Activated CD4-positive, alpha-beta T cell treated with anti-CD3 and anti-CD28 coated beads, Interleukin-2, amount 10 ng/mL, durations not matched to agents 24 days and 14 days (primary cell): Measurements from ENCODE around the gene DIP2B. TPM values are rescaled to one million over a fixed set of nuclear protein-coding genes. Genes with fewer than 3 reads are reported as not detected.
"Not testable (repeated sequence)": the region's sequence is repeated elsewhere in the genome, so short reads cannot be mapped to it uniquely, and the experiment has no call there.

Experiments used
- DNase-seq: peaks from one replicate; pipeline ENCODE4 v3.0.0; 2022
- H3K27ac Mint-ChIP-seq: one replicate; pipeline ENCODE4 v1.8.0; 2022; ENCODE audit warnings: mild to moderate bottlenecking, mixed read lengths
- H3K27me3 Mint-ChIP-seq: one replicate; pipeline ENCODE4 v1.8.0; 2022; ENCODE audit warnings: mixed read lengths
- H3K36me3 Mint-ChIP-seq: one replicate; pipeline ENCODE4 v1.8.0; 2022; ENCODE audit warnings: low read depth, mild to moderate bottlenecking, mixed read lengths
- H3K4me1 Mint-ChIP-seq: one replicate; pipeline ENCODE4 v1.8.0; 2021; ENCODE audit warnings: mixed read lengths
- H3K4me3 Mint-ChIP-seq: one replicate; pipeline ENCODE4 v1.8.0; 2022; ENCODE audit warnings: mild to moderate bottlenecking, moderate library complexity, mixed read lengths
- H3K9me3 Mint-ChIP-seq: one replicate; pipeline ENCODE4 v1.8.0; 2021; ENCODE audit warnings: mixed read lengths
- intact Hi-C: fragments of 100-400 bp; cut with micrococcal nuclease; formaldehyde crosslinking; loops from one replicate; pipeline ENCODE4 v1.15.1; 2023
- total RNA-seq: library from RNA; stranded (reverse); gene quantifications from 2 replicates; pipeline ENCODE4 v1.2.3, GENCODE V29; 2022

Gene DIP2B
- total RNA-seq, 1 donor from 2014 or later = 29.4 TPM

DNA sequence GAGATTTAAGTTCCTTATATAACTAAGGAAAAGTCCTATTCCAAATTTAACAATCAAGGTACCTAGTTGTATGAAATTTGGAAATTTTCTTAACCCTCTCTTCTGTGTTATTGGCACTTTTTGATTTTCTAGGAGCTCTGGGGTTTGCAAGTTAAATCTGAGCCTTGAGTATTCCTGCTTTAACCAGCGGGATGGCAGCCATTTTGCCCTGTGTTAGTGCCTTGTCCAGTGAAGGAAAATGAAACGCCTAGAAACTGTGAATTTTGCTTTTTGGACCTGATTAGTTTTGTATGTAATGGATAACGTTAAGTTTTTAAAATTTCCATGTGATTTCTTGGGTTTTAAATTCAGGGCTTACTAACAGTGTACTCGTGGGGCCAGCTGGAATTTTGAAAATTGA, 45.1 kb downstream of the DIP2B start:
- no peak overlapping the region for H3K4me3 Mint-ChIP-seq
- intact Hi-C loops = no loop called here
- H3K9me3 Mint-ChIP-seq = no peaks in the 10 kb centered on the region
- no peak overlapping the region for H3K27ac Mint-ChIP-seq
- no peaks in the 10 kb centered on the region for H3K27me3 Mint-ChIP-seq
- peaks cover 13% of the 10 kb centered on the region for H3K4me1 Mint-ChIP-seq
- no peak for DNase-seq
- peaks cover 13% of the 10 kb centered on the region for H3K36me3 Mint-ChIP-seq

GRCh38 chr12:50550530-50551223, 45.9 kb downstream of the DIP2B start:
- H3K36me3 Mint-ChIP-seq = peaks cover 18% of the 10 kb centered on the region
- intact Hi-C loops = no loop called here
- H3K27me3 Mint-ChIP-seq = no peaks in the 10 kb centered on the region
- H3K4me1 Mint-ChIP-seq = peaks cover 19% of the 10 kb centered on the region
- no peak for DNase-seq
- H3K4me3 Mint-ChIP-seq = no peak overlapping the region
- peaks cover 3% of the 10 kb centered on the region for H3K9me3 Mint-ChIP-seq
- H3K27ac Mint-ChIP-seq = no peak overlapping the region

DNA sequence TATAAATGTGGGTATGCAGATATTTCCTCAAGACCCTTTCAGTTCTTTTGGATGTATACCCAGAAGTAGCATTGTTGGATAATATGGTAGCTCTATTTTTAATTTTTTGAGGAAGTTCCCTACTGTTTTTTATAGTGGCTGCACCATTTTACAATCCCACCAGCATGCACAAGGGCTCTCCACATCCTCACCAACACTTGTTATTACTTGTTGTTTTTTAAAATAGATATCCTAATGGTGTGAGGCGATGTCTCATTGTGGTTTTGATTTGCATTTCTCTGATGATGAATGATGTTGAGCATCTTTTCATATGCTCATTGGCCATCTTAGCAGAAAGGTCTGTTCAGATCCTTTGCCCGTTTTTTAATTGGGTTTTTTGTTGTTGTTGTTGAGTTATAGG, 47.1 kb downstream of the DIP2B start:
- intact Hi-C loops = no loop called here
- peak overlapping the region; percentile 48 for H3K27ac Mint-ChIP-seq
- no peak overlapping the region for H3K4me3 Mint-ChIP-seq
- peaks cover 18% of the 10 kb centered on the region for H3K36me3 Mint-ChIP-seq
- peaks cover 3% of the 10 kb centered on the region for H3K9me3 Mint-ChIP-seq
- no peak for DNase-seq
- no peaks in the 10 kb centered on the region for H3K27me3 Mint-ChIP-seq
- H3K4me1 Mint-ChIP-seq = peaks cover 18% of the 10 kb centered on the region

GRCh38 chr12:50554651-50555050, 49.9 kb downstream of the DIP2B start:
- Mint-ChIP-seq H3K36me3 (peaks cover 29% of the 10 kb centered on the region), H3K9me3 (peaks cover 3% of the 10 kb centered on the region), H3K4me1 (peaks cover 18% of the 10 kb centered on the region), H3K27me3 (no peaks in the 10 kb centered on the region), H3K27ac (peak overlapping the region; percentile 8), H3K4me3 (no peak overlapping the region)
- intact Hi-C loops = loop anchor here (1.0 to 5.0 kb wide), 5 partner anchors 12 to 50 kb away; partner anchors contain the start of gene DIP2B
- no peak for DNase-seq

GRCh38 chr12:50555471-50555885, 50.7 kb downstream of the DIP2B start:
- peak overlapping the region; percentile 91 for H3K27ac Mint-ChIP-seq
- H3K4me1 Mint-ChIP-seq = peaks cover 18% of the 10 kb centered on the region
- H3K27me3 Mint-ChIP-seq = no peaks in the 10 kb centered on the region

GRCh38 chr12:50556273-50556672, 51.5 kb downstream of the DIP2B start:
- intact Hi-C loops = loop anchor here (5.0 kb wide), 1 partner anchor 41 kb away; no protein-coding TSS in a partner anchor
- H3K4me1 Mint-ChIP-seq = peaks cover 20% of the 10 kb centered on the region
- H3K9me3 Mint-ChIP-seq = peaks cover 3% of the 10 kb centered on the region
- peak overlapping the region; percentile 91 for H3K27ac Mint-ChIP-seq
- no peak for DNase-seq
- no peak overlapping the region for H3K4me3 Mint-ChIP-seq
- peaks cover 28% of the 10 kb centered on the region for H3K36me3 Mint-ChIP-seq
- H3K27me3 Mint-ChIP-seq = no peaks in the 10 kb centered on the region

More at GRCh38 chr12:50555471-50555885, 50.7 kb downstream of the DIP2B start:
- no peak for DNase-seq
- Mint-ChIP-seq H3K36me3 (peaks cover 29% of the 10 kb centered on the region), H3K9me3 (peaks cover 3% of the 10 kb centered on the region), H3K4me3 (peak overlapping the region; percentile 59)
- intact Hi-C loops = loop anchor here (1.0 to 5.0 kb wide), 5 partner anchors 13 to 51 kb away; partner anchors contain the start of gene DIP2B

GRCh38 chr12:50556796-50557195, 52.0 kb downstream of the DIP2B start:
- H3K4me1 Mint-ChIP-seq = peaks cover 20% of the 10 kb centered on the region
- DNase-seq = not testable (repeated sequence)
- H3K27ac Mint-ChIP-seq = peak overlapping the region; percentile 51

GRCh38 chr12:50557421-50557820, 52.6 kb downstream of the DIP2B start:
- intact Hi-C loops = loop anchor here (5.0 kb wide), 1 partner anchor 40 kb away; no protein-coding TSS in a partner anchor
- DNase-seq = no peak
- Mint-ChIP-seq H3K9me3 (peaks cover 3% of the 10 kb centered on the region), H3K27me3 (no peaks in the 10 kb centered on the region), H3K4me1 (peaks cover 20% of the 10 kb centered on the region), H3K36me3 (peaks cover 24% of the 10 kb centered on the region), H3K4me3 (no peak overlapping the region), H3K27ac (peak overlapping the region; percentile 51)

More at GRCh38 chr12:50556796-50557195, 52.0 kb downstream of the DIP2B start:
- H3K27me3 Mint-ChIP-seq, H3K9me3 Mint-ChIP-seq, H3K4me3 Mint-ChIP-seq: not testable (repeated sequence)
- intact Hi-C loops = loop anchor here (5.0 kb wide), 1 partner anchor 41 kb away; no protein-coding TSS in a partner anchor
- H3K36me3 Mint-ChIP-seq = peaks cover 27% of the 10 kb centered on the region

GRCh38 chr12:50558970-50559369, 54.2 kb downstream of the DIP2B start:
- Mint-ChIP-seq H3K4me3 (no peak overlapping the region), H3K27ac (no peak overlapping the region), H3K36me3 (peaks cover 21% of the 10 kb centered on the region), H3K27me3 (no peaks in the 10 kb centered on the region), H3K4me1 (peaks cover 22% of the 10 kb centered on the region), H3K9me3 (peaks cover 3% of the 10 kb centered on the region)
- no peak for DNase-seq
- intact Hi-C loops = loop anchor here (5.0 kb wide), 1 partner anchor 38 kb away; no protein-coding TSS in a partner anchor

- Mint-ChIP-seq H3K27me3 (no peaks in the 10 kb centered on the region), H3K4me3 (no peak overlapping the region), H3K9me3 (no peaks in the 10 kb centered on the region), H3K27ac (no peak overlapping the region), H3K36me3 (peaks cover 11% of the 10 kb centered on the region), H3K4me1 (peaks cover 13% of the 10 kb centered on the region)
- no peak for DNase-seq
- intact Hi-C loops = no loop called here
These were observed 58.0 kb downstream of the DIP2B start for GRCh38 chr12:50562520-50563433.

- Mint-ChIP-seq H3K9me3 (no peaks in the 10 kb centered on the region), H3K27ac (no peak overlapping the region), H3K36me3 (peaks cover 10% of the 10 kb centered on the region), H3K27me3 (no peaks in the 10 kb centered on the region), H3K4me1 (peaks cover 17% of the 10 kb centered on the region), H3K4me3 (no peak overlapping the region)
- DNase-seq = no peak
- intact Hi-C loops = no loop called here
These were observed 58.6 kb downstream of the DIP2B start for GRCh38 chr12:50563434-50563787.

DNA sequence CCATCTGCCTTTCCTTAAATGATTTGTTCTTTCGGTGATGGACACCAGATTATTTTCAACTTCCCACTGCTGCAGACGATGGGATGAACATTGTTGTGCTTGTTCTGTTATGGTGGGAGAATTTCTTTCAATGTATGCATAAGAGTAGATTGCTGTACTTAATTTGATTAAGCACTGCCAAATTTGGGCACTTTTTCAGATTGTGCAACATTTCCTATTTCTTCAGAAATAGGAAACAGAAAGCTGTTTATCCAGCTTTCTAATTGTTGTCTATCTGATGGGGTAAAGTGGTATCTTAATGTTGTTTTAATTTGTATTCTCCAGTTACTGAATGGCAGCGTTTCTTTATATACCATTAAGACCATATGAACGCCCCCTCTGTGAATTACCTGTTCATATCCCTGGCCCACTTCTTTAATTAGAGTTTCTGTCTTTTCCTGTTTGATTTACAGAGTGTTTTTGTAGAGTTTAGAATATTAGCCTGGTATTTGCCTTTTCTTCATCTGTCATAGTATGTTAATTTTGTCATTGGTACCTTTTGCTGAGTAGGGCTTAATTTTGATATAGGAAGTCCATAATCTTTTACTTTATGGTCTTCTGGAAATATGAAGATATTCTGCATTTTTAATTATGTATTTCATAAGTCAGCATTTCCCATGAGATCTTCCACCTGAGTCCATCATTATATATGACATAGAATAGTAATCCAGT, 59.6 kb downstream of the DIP2B start:
- H3K4me1 Mint-ChIP-seq = peaks cover 17% of the 10 kb centered on the region
- no peak overlapping the region for H3K4me3 Mint-ChIP-seq
- H3K27ac Mint-ChIP-seq = no peak overlapping the region
- intact Hi-C loops = no loop called here
- no peaks in the 10 kb centered on the region for H3K27me3 Mint-ChIP-seq
- no peak for DNase-seq
- peaks cover 5% of the 10 kb centered on the region for H3K36me3 Mint-ChIP-seq
- no peaks in the 10 kb centered on the region for H3K9me3 Mint-ChIP-seq

- H3K27ac Mint-ChIP-seq = no peak overlapping the region
- no peak for DNase-seq
- H3K9me3 Mint-ChIP-seq = no peaks in the 10 kb centered on the region
- H3K36me3 Mint-ChIP-seq = peaks cover 3% of the 10 kb centered on the region
- H3K4me1 Mint-ChIP-seq = peaks cover 17% of the 10 kb centered on the region
- intact Hi-C loops = no loop called here
- no peak overlapping the region for H3K4me3 Mint-ChIP-seq
- H3K27me3 Mint-ChIP-seq = no peaks in the 10 kb centered on the region
These were observed 60.1 kb downstream of the DIP2B start for GRCh38 chr12:50564948-50565297.
